Cardiac muscle cell (in vitro differentiated cells and primary cell): Measurements from ENCODE around the gene GET3. TPM values are rescaled to one million over a fixed set of nuclear protein-coding genes. Genes with fewer than 3 reads are reported as not detected.

ENCODE experiments used
- DNase-seq, 2 donors: peaks; one replicate each; pipeline versions ENCODE4 v3.0.0 to v3.0.0-alpha.2; 2010 to 2017; ENCODE audit warnings: low read depth in 1 of 2, low spot score in 1 of 2
- H3K27ac ChIP-seq: fragments of 200-600 bp; sonication (generic); 2 replicates; pipeline ENCODE4 v1.5.1; 2016
- H3K27me3 ChIP-seq: fragments of 200-600 bp; sonication (generic); 2 replicates; pipeline ENCODE4 v1.6.0; 2016; ENCODE audit warnings: control low read depth
- H3K36me3 ChIP-seq: fragments of 200-600 bp; sonication (generic); 2 replicates; pipeline ENCODE4 v1.5.1; 2016; ENCODE audit warnings: control low read depth
- H3K4me1 ChIP-seq: fragments of 200-600 bp; sonication (generic); 2 replicates; pipeline ENCODE4 v1.8.1; 2017; ENCODE audit warnings: low read depth, mild to moderate bottlenecking, mixed run types
- H3K4me3 ChIP-seq: fragments of 200-600 bp; sonication (generic); 2 replicates; pipeline ENCODE4 v1.5.1; 2016; ENCODE audit warnings: mild to moderate bottlenecking
- H3K9me3 ChIP-seq: fragments of 200-600 bp; sonication (generic); 2 replicates; pipeline ENCODE4 v1.5.1; 2017; ENCODE audit warnings: low read depth, mild to moderate bottlenecking, control low read depth
- polyA plus RNA-seq: library from polyadenylated mRNA; unstranded; fragments of >200 nt; fragmentation: Nextera tagmentation; extraction: Ambion mirVana; gene quantifications from 2 replicates; pipeline ENCODE4 v1.2.1, GENCODE V29; 2016
- total RNA-seq: library from RNA; depleted of rRNA; stranded (reverse); fragments of >200 nt; gene quantifications from 2 replicates; pipeline ENCODE4 v1.2.3, GENCODE V29; 2016
- TF ChIP-seq, protein P1 (sequence below): IDR thresholded peaks from 2 replicates; pipeline ENCODE4 v1.5.1; 2012; ENCODE audit warnings: low read depth, mild to moderate bottlenecking, low read length

Gene GET3
- total and polyA plus RNA-seq, 2 experiments from 2014 or later = 44.8 to 103 TPM

DNA sequence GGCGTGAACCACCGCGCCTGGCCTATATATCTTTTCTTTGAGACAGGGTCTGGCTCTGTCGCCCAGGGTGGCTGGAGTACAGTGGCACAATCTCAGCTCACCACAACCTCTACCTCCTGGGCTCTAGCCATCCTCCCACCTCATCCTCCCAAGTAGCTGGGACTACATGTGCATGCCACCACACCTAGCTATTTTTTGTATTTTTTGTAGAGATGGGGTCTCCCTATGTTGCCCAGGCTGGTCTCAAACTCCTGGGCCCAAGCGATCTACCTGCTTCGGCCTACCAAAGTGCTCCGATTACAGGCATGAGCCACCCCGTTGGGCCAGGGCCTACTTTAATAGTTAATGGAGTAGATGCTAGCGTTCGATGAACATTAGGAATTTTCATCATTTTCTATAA, 17.0 kb upstream of the GET3 start:
- no peak for DNase-seq
- Histone ChIP-seq H3K27ac (peak overlapping the region; percentile 99), H3K9me3 (no peaks in the 10 kb centered on the region), H3K27me3 (no peaks in the 10 kb centered on the region), H3K4me1 (peaks cover 7% of the 10 kb centered on the region), H3K4me3 (no peak overlapping the region), H3K36me3 (peaks cover 8% of the 10 kb centered on the region)
- TF ChIP-seq, protein P1, sequence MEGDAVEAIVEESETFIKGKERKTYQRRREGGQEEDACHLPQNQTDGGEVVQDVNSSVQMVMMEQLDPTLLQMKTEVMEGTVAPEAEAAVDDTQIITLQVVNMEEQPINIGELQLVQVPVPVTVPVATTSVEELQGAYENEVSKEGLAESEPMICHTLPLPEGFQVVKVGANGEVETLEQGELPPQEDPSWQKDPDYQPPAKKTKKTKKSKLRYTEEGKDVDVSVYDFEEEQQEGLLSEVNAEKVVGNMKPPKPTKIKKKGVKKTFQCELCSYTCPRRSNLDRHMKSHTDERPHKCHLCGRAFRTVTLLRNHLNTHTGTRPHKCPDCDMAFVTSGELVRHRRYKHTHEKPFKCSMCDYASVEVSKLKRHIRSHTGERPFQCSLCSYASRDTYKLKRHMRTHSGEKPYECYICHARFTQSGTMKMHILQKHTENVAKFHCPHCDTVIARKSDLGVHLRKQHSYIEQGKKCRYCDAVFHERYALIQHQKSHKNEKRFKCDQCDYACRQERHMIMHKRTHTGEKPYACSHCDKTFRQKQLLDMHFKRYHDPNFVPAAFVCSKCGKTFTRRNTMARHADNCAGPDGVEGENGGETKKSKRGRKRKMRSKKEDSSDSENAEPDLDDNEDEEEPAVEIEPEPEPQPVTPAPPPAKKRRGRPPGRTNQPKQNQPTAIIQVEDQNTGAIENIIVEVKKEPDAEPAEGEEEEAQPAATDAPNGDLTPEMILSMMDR = no peak

DNA sequence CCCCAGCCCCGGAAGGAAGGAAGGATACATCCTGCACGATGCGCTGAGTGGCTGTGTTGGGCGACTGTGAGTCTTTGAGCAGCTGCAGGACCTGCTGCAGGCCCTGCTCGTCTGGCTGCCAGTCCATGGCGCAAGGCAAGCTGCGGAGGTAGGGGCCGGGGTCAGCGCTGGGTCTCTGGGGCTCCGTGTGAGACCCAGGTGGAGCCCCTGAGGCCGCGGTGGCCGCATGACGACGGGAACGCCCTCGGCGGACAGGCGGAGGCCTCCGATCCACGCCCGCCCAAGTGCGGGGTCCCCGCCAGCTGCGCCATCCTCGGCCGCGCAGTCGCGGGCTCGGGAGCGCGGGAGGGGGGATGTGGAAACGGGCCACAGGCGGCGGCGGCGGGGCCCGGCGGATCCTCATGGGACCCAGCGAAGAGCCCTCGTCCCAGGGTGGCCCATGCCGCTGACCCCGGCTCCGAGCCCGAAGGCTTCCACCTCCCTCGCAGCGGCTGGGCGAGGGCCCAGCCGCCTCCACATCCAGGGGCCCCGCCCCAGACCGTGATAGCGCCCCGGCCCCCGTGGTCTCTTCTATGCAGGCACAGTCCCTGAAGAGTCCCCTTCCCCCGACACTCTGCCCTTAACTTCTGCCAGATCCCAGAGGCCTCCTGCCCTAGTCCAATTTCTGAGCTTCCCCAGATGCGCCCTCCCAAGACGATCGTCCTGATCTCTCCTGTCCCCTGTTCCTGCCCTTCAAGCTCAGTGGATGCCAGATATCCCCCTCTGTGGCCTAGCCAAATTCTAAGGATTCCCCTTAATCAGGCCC, 16.2 kb upstream of the GET3 start:
- DNase-seq = peak; percentile 8 to 32
- TF ChIP-seq, protein P1 = no peak
- peak overlapping the region; percentile 99 for H3K27ac ChIP-seq

DNA sequence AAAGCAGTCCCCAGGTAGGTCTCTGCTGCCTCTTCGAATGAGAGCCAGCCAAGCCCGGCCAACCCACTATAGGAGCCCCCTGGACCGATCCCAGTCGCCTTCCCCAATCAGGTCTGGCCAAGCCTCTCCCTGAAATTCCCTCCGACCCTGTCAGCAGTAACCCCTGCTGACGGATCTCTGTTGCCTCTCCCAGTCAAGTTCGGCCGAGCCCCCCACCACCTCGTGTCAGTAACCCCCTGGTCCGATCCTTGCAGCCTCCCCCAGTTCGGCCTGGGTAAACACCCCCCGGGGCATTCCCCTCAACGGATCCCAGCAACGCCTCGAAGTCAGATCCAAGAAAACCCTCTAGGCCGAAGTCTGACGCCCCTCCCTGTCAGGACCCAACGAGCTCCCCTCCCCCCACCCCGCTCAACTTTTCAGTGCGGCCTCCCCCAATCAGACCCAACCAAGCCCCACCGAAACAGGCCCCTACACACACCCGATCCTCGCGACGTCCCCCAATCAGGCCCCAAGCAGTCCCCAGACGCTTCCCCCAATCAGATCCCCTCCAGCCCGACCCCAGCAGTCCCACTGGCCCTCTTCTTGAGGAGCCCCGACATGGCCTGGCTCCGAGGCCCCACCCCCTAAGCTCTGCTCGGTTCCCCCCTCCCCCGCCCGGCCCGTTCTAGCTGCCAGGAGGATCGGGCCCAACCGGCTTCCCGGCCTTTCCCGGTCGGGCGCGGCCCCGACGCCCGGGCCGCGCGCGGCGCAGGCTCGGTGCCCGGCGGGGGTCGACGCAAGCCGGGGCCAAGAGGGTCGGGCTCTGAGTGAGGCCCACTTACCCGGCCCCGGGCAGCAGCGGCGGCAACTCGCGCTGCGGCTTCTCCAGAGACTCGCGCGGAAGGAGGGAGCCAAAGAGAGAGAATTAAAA, 15.4 kb upstream of the GET3 start:
- no peaks in the 10 kb centered on the region for H3K9me3 ChIP-seq
- TF ChIP-seq, protein P1 = no peak
- DNase-seq = peak; percentile 87 to 94
- no peaks in the 10 kb centered on the region for H3K27me3 ChIP-seq
- peak overlapping the region; percentile 99 for H3K27ac ChIP-seq
- H3K4me3 ChIP-seq = peak overlapping the region; percentile 64
- H3K4me1 ChIP-seq = peaks cover 7% of the 10 kb centered on the region
- peaks cover 5% of the 10 kb centered on the region for H3K36me3 ChIP-seq

More for the DNA sequence above, 16.2 kb upstream of the GET3 start:
- peaks cover 7% of the 10 kb centered on the region for H3K4me1 ChIP-seq
- H3K9me3 ChIP-seq = no peaks in the 10 kb centered on the region
- H3K27me3 ChIP-seq = no peaks in the 10 kb centered on the region
- H3K36me3 ChIP-seq = peaks cover 5% of the 10 kb centered on the region
- H3K4me3 ChIP-seq = peak overlapping the region; percentile 64

DNA sequence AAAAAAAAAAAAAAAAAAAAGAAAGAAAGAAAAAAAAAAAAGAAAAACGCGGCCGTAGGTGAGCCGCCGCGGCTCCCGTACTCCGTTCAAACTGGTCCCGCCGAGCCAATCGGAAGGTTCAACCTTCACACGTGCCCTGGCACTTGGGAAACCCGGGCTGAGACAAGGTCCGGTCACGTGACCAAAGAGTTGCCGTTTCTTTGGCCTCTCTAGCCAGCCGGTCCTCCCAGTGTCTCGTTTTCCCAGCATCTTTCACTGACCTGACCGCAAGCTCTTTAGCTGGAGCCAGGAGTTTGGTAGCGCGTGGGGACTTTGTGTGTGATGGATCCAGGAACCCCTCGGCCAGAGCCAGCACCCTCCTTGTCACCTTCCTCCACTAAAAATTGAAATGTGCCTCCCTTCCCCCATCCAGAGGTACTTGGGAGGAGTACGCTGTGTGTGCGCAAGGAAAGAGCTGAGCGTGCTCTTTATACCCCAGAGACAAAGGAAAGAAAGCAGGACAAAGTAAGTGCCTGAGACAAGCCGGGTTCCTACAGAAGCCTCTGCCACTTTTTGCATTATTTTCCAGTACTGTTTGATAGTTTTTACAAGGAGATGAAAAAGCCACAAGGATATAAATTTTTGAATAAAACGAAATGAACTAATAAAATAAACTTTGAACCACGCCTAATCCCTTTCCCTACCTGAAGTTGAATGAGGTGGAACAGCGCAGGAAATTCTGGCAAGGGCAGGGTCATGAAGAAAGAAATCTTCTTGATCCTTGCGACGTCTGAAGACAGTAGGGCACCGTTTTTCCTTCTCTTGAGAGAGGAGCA, 14.5 kb upstream of the GET3 start:
- peaks cover 7% of the 10 kb centered on the region for H3K4me1 ChIP-seq
- peak overlapping the region; percentile 64 for H3K4me3 ChIP-seq
- TF ChIP-seq, protein P1 = no peak
- H3K27ac ChIP-seq = peak overlapping the region; percentile 99
- H3K9me3 ChIP-seq = no peaks in the 10 kb centered on the region
- H3K27me3 ChIP-seq = no peaks in the 10 kb centered on the region
- peaks cover 5% of the 10 kb centered on the region for H3K36me3 ChIP-seq
- DNase-seq = peak; percentile 100

DNA sequence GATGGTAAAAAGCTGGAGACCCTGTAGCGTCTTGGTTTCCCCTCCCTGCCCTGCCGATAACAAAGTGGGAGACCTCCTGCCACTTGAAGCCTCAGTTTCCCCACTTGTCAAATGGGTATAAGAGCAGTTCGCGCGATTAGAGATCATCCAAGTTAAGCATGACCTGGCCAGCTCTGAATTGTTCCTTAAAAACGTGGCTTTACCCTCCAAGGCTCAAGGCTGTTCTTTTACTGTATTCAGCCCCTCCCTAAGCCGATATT, 14.0 kb upstream of the GET3 start:
- peak in 1 of 2 donors; percentile 2 for DNase-seq
- TF ChIP-seq, protein P1 = no peak
- peaks cover 7% of the 10 kb centered on the region for H3K4me1 ChIP-seq
- H3K4me3 ChIP-seq = peak overlapping the region; percentile 64
- no peaks in the 10 kb centered on the region for H3K27me3 ChIP-seq
- peak overlapping the region; percentile 99 for H3K27ac ChIP-seq
- no peaks in the 10 kb centered on the region for H3K9me3 ChIP-seq
- peaks cover 4% of the 10 kb centered on the region for H3K36me3 ChIP-seq
